PC-3 (cell line): ENCODE results near the gene PAX2. TPM values are rescaled to one million over a fixed set of nuclear protein-coding genes. Genes with fewer than 3 reads are reported as not detected.

Source experiments
- ATAC-seq: fragments of 200-7000 bp; cut with Tn5 transposase; 2 replicates; pipeline ENCODE4 v1.9.1; 2020; ENCODE audit warnings: mild to moderate bottlenecking, moderate library complexity
- BruUV-seq: library from RNA; stranded (reverse); fragments of 400-500 nt; replicated peaks from 2 replicates; lab custom pipeline; 2021; lab: Mats Ljungman, UMichigan
- CTCF ChIA-PET: fragments of 300-600 bp; sonication (Branson Sonifier 250); formaldehyde crosslinking; loops from one replicate; lab custom pipeline; 2022; ENCODE audit warnings: antibody characterized with exemption; lab: Charles Lee
- POLR2A ChIA-PET: fragments of 300-600 bp; sonication (Branson Sonifier 250); formaldehyde crosslinking; loops from one replicate; lab custom pipeline; 2022; ENCODE audit warnings: antibody characterized with exemption; ENCODE audit not compliant: unreplicated experiment; lab: Charles Lee
- DNase-seq: peaks from one replicate; pipeline ENCODE4 v3.0.0-alpha.2; 2015
- H2AFZ ChIP-seq: fragments of 300-600 bp; sonication (generic); 2 replicates; pipeline ENCODE4 v1.6.0; 2016; ENCODE audit warnings: antibody characterized with exemption, low read length
- H3F3A ChIP-seq: fragments of 300-600 bp; sonication (generic); one replicate; pipeline ENCODE4 v1.6.0; 2017; ENCODE audit warnings: antibody characterized with exemption, low read length, control low read depth, mild to moderate bottlenecking; ENCODE audit not compliant: unreplicated experiment
- H3K27ac ChIP-seq: fragments of 300-600 bp; sonication (generic); 2 replicates; pipeline ENCODE4 v1.5.1; 2016; ENCODE audit warnings: mild to moderate bottlenecking, low read length
- H3K27me3 ChIP-seq: fragments of 300-600 bp; sonication (generic); 2 replicates; pipeline ENCODE4 v1.6.1; 2016; ENCODE audit warnings: low read length, mixed read lengths
- H3K36me3 ChIP-seq: fragments of 300-600 bp; sonication (generic); 2 replicates; pipeline ENCODE4 v1.6.1; 2016; ENCODE audit warnings: low read depth, mixed run types, low read length, mixed read lengths
- H3K4me1 ChIP-seq: fragments of 300-600 bp; sonication (generic); 2 replicates; pipeline ENCODE4 v1.5.1; 2016; ENCODE audit warnings: low read length; ENCODE audit not compliant: insufficient read depth
- H3K4me2 ChIP-seq: fragments of 300-600 bp; sonication (generic); 2 replicates; pipeline ENCODE4 v1.6.0; 2016; ENCODE audit warnings: low read length
- H3K4me3 ChIP-seq: fragments of 300-600 bp; sonication (generic); 2 replicates; pipeline ENCODE4 v1.5.1; 2016; ENCODE audit warnings: mild to moderate bottlenecking, low read length, mixed read lengths
- H3K79me2 ChIP-seq: fragments of 300-600 bp; sonication (generic); 2 replicates; pipeline ENCODE4 v1.6.1; 2017; ENCODE audit warnings: low read length, mixed read lengths
- H3K9ac ChIP-seq: fragments of 300-600 bp; sonication (generic); 2 replicates; pipeline ENCODE4 v1.6.0; 2016; ENCODE audit warnings: mild to moderate bottlenecking, low read length
- H3K9me2 ChIP-seq: fragments of 300-600 bp; sonication (generic); replicated peaks from 2 replicates; pipeline ENCODE4 v1.6.1; 2016; ENCODE audit warnings: mixed run types, low read length, mixed read lengths
- H3K9me3 ChIP-seq: fragments of 300-600 bp; sonication (generic); 2 replicates; pipeline ENCODE4 v1.6.1; 2016; ENCODE audit warnings: low read length, mixed read lengths
- H4K20me1 ChIP-seq: fragments of 300-600 bp; sonication (generic); 2 replicates; pipeline ENCODE4 v1.6.1; 2016; ENCODE audit warnings: low read length, mixed read lengths
- CTCF ChIP-seq: fragments of 300-600 bp; sonication (generic); conservative IDR thresholded peaks from 2 replicates; pipeline ENCODE4 v1.5.1; 2017; ENCODE audit warnings: antibody characterized with exemption, low read depth, mild to moderate bottlenecking, low read length
- EZH2 ChIP-seq: fragments of 300-600 bp; sonication (generic); IDR thresholded peaks from one replicate; pipeline ENCODE4 v1.6.1; 2017; ENCODE audit warnings: antibody characterized with exemption, mild to moderate bottlenecking, low read length; ENCODE audit not compliant: unreplicated experiment
- EZH2phosphoT487 ChIP-seq: fragments of 300-600 bp; sonication (generic); IDR thresholded peaks from 2 replicates; pipeline ENCODE4 v1.6.1; 2018; ENCODE audit warnings: mild to moderate bottlenecking, antibody characterized with exemption, low read length, borderline replicate concordance
- intact Hi-C: fragments of 100-400 bp; cut with micrococcal nuclease; formaldehyde crosslinking; loops from 2 replicates; pipeline ENCODE4 v1.9.0; 2023
- total RNA-seq: library from RNA; depleted of rRNA; stranded (reverse); fragments of >200 nt; gene quantifications from 2 replicates; pipeline ENCODE4 v1.2.3, GENCODE V29; 2014

The PAX2 gene
- total RNA-seq, 1 experiment from 2014 or later, result not detected

DNA sequence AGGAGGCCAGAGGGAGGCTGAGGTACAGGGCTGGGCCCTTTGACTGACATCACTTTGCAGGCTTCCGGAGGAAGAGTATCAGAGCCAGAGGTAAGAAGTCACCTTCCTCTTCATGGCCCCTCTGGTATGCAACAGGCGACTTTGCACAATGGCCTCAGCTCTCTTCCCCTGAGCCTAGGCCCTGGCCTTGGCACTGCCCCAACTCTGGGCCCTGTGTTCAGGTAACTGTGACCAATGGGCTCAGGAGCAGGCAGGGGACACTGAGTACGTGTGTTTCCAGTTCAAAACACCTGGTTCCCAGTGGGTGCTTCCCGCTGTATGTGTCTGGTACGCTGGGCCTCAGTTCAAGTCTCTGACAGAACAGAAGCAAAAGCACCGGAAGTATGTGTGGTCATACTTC lies 12.1 kb upstream of the PAX2 start:
- CTCF ChIA-PET, result no interaction called here

DNA sequence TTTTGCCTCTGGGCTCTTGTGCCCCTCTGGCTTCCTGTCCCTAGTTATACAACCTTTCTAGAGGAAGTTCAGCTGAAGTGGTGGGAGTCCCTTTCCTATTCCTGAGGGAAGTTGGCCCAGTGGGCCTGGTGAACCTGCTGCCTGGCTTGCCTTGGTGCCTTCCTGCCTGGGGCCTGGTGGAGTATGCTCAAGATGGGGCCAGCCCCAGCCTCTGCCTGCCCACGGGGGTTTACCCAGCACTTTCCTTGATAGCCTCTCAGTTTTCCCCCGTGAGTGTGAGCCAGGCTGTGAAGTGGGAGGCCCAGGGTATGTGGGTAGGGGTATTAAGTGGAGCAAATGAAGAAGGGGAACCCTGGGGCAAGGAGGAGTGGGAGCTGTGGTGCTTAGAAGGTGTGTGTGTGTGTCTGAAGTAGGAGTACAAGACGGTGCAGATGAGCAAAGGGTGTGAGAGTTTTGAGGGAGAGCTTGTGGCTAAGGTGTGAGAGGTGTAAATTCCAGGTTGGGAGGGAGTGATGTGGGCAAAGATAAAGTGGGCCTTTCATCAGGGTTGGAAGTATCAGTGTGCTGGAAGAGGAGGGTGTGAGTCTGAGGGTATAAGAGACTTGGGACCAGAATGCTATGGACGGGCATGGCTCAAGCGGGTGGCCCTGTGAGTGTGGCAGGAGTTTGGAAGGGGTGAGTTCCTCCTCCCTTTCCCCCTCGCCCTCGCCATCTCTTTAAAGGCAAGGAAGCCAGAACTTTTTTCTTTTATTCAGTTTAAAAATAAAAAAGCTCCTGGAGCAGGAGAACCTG lies 10.9 kb upstream of the PAX2 start:
- Histone ChIP-seq H3K9me3 (no peaks in the 10 kb centered on the region), H3K9me2 (no peaks in the 10 kb centered on the region), H3K27ac (no peak overlapping the region), H2AFZ (no peak overlapping the region), H3K9ac (no peak overlapping the region), H3K79me2 (no peaks in the 10 kb centered on the region), H3K4me2 (no peak overlapping the region), H3F3A (no peaks in the 10 kb centered on the region), H3K4me1 (no peaks in the 10 kb centered on the region), H3K36me3 (no peaks in the 10 kb centered on the region), H3K4me3 (no peak overlapping the region), H3K27me3 (peaks cover 43% of the 10 kb centered on the region), H4K20me1 (no peaks in the 10 kb centered on the region)
- ATAC-seq (no peak), DNase-seq (no peak)
- CTCF ChIA-PET, result no interaction called here
- POLR2A ChIA-PET, result no interaction called here
- BruUV-seq, result no TSS peak
- no peak for TF ChIP-seq EZH2phosphoT487
- TF ChIP-seq CTCF, result no peak
- TF ChIP-seq EZH2, result no peak
- intact Hi-C loops, result no loop called here

More for the DNA sequence above, 12.1 kb upstream of the PAX2 start:
- Histone ChIP-seq H2AFZ (no peak overlapping the region), H3K9ac (no peak overlapping the region), H3K36me3 (no peaks in the 10 kb centered on the region), H3K27me3 (peaks cover 31% of the 10 kb centered on the region), H3K9me3 (no peaks in the 10 kb centered on the region), H3K4me1 (no peaks in the 10 kb centered on the region), H3F3A (no peaks in the 10 kb centered on the region), H3K4me3 (no peak overlapping the region), H3K79me2 (no peaks in the 10 kb centered on the region), H4K20me1 (no peaks in the 10 kb centered on the region), H3K9me2 (no peaks in the 10 kb centered on the region), H3K27ac (no peak overlapping the region), H3K4me2 (no peak overlapping the region)
- intact Hi-C loops, result no loop called here
- BruUV-seq, result no TSS peak
- TF ChIP-seq EZH2, result no peak
- TF ChIP-seq CTCF, result no peak
- TF ChIP-seq EZH2phosphoT487, result no peak
- POLR2A ChIA-PET, result no interaction called here
- DNase-seq (no peak), ATAC-seq (no peak)

DNA sequence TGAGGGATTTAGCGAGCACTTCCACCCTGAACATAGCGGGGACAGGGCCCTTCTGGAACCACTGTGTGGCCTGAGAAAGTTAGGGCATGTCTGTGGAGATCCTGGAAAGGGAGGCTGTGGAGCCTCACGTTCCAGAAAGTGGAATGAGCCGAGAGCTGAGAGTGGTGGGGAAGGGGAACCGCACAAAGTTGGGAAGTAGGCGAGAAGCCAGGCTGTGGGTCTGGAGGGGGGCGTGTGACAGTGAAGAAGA lies 10.4 kb upstream of the PAX2 start:
- Histone ChIP-seq H3K36me3 (no peaks in the 10 kb centered on the region), H3K4me2 (no peak overlapping the region), H2AFZ (no peak overlapping the region), H3F3A (no peaks in the 10 kb centered on the region), H4K20me1 (no peaks in the 10 kb centered on the region), H3K4me1 (no peaks in the 10 kb centered on the region), H3K79me2 (no peaks in the 10 kb centered on the region), H3K9me2 (no peaks in the 10 kb centered on the region), H3K9me3 (no peaks in the 10 kb centered on the region), H3K9ac (no peak overlapping the region), H3K27me3 (peaks cover 45% of the 10 kb centered on the region), H3K27ac (no peak overlapping the region), H3K4me3 (no peak overlapping the region)
- TF ChIP-seq EZH2 (no peak), CTCF (no peak), EZH2phosphoT487 (no peak)
- POLR2A ChIA-PET, result no interaction called here
- CTCF ChIA-PET, result no interaction called here
- intact Hi-C loops, result no loop called here
- no peak for ATAC-seq
- no peak for DNase-seq
- no TSS peak for BruUV-seq
